GM19239 (cell line): Measurements from ENCODE around the gene LAMC1.

Experiments used
- DNase-seq: peaks from one replicate; pipeline ENCODE4 v3.0.0; 2011; ENCODE audit warnings: low spot score; ENCODE audit not compliant: insufficient read length
- FAIRE-seq: peaks from 2 replicates; lab custom pipeline; 2011; peaks lifted over from hg19 to GRCh38; lab: Jason Lieb, UNC

LAMC1 gene

DNA sequence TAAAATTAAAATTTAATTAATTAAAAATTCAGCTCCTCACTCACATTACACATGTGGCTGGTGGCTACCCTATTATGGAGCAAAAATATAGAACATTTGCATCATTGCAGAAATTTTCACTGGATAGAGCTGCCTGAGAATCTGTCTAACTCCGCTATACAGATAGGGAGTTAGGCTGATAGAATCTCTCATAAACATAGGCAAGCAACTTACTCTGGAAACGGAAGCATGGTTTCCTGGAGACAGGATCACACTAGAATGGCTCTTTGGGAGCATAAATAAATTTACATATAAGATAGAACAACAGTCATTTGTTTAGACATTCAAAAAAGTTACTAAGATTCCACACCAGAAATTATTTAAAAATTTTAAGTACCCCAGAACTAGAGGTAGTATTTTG, 150.6 kb downstream of the LAMC1 start:
- FAIRE-seq (no peak), DNase-seq (no peak)

DNA sequence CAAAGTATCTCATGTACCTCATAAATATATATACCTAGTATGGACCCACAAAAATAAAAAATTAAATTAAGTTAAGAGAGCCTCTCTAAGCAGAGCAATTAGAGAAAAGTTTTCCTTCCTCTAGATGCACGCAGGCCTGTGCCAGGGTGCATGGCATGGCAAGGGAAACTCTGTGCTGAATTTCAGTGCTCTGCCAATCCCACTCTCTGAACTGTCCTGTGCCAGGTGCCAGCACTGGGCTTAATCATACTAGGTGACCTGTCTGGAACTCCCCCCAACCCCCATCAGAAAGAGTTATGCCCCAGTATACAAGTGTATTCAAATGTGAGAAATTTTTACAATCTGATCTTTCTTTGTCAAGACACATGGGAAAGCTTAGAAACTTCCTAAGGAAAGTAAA, 152.4 kb downstream of the LAMC1 start:
- FAIRE-seq: no peak
- no peak for DNase-seq

DNA sequence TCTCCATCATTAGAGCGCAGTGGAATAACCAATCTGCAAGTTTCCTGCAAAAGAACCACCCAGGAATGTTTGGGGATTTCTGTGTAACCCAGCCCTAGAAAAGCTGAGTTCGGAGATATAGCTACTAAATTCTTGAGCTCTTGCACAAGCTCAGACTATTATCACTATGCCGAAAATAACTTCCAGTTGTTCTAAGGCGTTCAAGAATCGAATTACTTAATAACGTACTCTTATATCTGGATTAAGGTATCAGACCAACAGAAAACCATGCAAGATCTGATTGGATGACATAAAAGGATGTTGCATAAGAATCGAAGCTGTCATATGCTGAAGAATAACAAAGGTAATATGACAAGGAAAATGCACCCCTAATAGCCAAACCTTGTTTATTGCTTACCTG, 155.3 kb downstream of the LAMC1 start:
- no peak for DNase-seq
- no peak for FAIRE-seq

DNA sequence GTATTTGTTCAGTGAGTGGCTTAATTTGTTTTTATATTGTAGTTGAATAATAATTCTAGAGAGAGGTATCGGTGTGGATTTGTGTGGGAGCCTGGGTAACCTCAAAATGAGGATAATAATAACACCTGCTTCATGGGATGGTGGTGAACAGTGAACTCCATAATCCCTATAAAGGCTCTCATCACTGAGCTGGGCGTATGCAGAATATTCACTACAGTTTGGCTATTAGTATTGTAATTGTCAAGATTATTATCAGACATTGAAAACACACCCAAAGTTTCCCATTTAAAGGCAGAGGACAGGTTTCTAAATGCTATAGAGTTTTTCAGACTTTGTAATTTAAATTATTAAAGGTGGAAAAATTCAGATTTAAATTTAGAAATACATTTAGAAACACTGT, 155.8 kb downstream of the LAMC1 start:
- FAIRE-seq (no peak), DNase-seq (no peak)

DNA sequence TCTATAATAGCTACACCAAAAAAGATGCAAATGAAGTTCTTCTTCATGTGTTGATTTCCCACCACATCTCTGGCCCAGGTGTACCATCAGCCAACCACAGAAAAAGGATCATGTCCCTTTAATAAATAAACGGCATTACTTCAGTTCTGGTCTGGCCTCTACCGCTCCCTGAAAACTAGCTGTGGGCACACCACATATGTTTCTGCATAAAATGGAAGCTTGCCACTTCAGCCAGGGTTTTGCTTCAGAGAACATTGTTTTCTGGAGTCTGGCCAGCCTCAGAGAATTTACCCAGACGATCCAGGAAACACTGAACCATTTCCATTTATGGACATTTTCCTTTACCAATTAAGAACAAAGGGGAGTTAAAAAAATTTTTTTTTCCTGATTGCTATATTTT, 157.0 kb downstream of the LAMC1 start:
- FAIRE-seq (peak; percentile 56), DNase-seq (peak; percentile 21)

GRCh38 chr1:183180634-183181056, 157.4 kb downstream of the LAMC1 start:
- FAIRE-seq (peak; percentile 55), DNase-seq (no peak)

DNA sequence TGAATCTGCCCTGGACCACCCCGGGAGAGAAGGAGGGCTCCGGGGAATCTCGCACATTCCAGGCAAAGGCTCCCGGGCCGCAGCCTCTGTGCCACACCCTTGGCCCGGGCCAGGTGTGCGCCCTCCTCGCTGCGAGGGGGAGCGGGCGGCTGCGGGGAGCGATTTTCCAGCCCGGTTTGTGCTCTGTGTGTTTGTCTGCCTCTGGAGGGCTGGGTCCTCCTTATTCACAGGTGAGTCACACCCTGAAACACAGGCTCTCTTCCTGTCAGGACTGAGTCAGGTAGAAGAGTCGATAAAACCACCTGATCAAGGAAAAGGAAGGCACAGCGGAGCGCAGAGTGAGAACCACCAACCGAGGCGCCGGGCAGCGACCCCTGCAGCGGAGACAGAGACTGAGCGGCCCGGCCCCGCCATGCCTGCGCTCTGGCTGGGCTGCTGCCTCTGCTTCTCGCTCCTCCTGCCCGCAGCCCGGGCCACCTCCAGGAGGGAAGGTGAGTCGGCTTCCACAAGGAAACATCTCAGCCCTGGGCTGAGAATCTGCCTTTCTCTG, 162.8 kb downstream of the LAMC1 start, which contains the start of gene LAMC2:
TSS of gene LAMC2 (plus strand) at position 324 of the 550 bp plus-strand sequence. CDS start at position 413, 89 bp downstream.
- DNase-seq: no peak
- FAIRE-seq: no peak

- DNase-seq (no peak), FAIRE-seq (no peak)
Measured at GRCh38 chr1:183186841-183187240, 163.6 kb downstream of the LAMC1 start.

- DNase-seq (no peak), FAIRE-seq (no peak)
Measured at GRCh38 chr1:183188240-183188639, 165.0 kb downstream of the LAMC1 start.

GRCh38 chr1:183191833-183192232, 168.6 kb downstream of the LAMC1 start:
- DNase-seq (no peak), FAIRE-seq (no peak)

DNA sequence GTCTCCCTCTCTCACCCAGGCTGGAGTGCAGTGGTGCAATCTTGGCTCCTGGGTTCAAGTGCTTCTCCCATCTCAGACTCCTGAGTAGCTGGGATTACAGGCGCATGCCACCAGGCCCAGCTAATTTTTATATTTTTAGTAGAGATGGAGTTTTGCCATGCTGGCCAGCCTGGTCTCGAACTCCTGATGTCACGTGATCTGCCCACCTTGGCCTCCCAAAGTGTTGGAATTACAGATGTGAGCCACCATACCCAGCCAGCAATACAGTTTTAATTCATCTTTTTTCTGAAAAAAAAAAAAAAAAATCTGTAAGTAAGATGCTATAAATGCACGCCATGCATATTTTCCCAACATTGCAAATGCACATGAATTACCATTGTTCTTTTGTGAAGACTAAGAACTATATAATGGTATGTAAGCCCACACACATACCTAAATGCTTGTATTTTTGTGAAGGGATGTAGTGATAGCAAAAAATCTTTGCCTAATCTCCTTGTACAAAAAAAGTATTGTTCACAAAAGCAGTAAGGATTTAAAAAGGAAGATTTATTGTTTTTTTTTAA, 170.8 kb downstream of the LAMC1 start:
- FAIRE-seq: no peak
- DNase-seq: no peak

GRCh38 chr1:183194527-183195141, 171.4 kb downstream of the LAMC1 start:
- DNase-seq (peak; percentile 48), FAIRE-seq (peak; percentile 84)

GRCh38 chr1:183195142-183195574, 171.9 kb downstream of the LAMC1 start:
- peak; percentile 55 for FAIRE-seq

More at GRCh38 chr1:183195142-183195574, 171.9 kb downstream of the LAMC1 start:
- no peak for DNase-seq
